Measurements from ENCODE around the gene DLAT.
A peak's percentile ranks its signal among the peaks of the same experiment; 100 is the strongest.
"Not testable (repeated sequence)": the region's sequence is repeated elsewhere in the genome, so short reads cannot be mapped to it uniquely, and the experiment has no call there.

DLAT gene

DNA sequence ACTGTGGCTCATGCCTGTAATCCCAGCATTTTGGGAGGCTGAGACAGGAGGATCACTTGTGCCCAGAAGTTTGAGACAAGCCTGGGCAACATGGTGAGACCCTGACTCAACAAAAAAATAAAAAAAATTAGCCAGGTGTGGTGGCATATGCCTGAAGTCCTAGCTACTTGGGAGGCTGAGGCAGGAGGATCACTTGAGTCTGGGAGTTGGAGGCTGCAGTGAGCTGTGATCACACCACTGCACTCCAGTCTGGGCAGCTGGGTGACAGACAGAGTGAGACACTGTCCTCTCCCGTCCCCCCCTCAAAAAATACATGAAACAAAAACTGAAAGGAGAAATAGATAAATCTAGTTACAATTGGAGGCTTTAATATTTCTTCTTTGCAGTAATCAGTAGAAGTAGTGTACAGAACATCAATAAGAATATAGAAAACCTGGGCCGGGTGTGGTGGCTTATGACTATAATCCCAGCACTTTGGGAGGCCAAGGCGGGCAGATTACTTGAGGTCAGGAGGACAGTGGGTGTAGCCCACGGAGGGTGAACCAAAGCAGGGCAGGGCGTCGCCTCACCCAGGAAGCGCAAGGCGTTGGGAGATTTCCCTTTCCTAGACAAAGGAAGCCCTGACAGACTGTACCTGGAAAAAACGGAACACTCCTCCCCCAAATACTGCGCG lies 19.6 kb upstream of the DLAT start:
- DNase-seq (ENCODE audit: low read depth) = no peak

DNA sequence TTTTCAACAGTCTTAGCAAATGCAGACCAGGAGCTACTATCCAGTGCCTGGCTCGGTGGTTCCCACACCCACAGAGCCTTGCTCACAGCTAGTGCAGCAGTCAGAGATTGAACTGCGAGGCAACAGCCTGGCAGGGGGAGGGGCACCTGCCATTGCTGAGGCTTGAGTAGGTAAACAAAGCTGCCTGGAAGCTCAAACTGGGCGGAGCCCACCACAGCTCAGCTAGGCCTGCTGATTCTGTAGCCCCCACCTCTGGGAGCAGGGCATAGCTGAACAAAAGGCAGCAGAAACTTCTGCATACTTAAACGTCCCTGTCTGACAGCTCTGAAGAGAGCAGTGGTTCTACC lies 19.1 kb upstream of the DLAT start:
- DNase-seq (ENCODE audit: low read depth) = not testable (repeated sequence)

DNA sequence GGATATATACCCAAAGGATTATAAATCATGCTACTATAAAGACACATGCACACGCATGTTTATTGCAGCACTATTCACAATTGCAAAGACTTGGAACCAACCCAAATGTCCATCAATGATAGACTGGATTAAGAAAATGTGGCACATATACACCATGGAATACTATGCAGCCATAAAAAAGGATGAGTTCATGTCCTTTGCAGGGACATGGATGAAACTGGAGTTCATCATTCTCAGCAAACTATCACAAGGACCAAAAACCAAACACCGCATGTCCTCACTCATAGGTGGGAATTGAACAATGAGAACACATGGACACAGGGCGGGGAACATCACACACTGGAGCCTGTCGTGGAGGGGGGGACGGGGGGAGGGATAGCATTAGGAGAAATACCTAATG lies 13.8 kb upstream of the DLAT start:
- not testable (repeated sequence) for DNase-seq (ENCODE audit: low read depth)

DNA sequence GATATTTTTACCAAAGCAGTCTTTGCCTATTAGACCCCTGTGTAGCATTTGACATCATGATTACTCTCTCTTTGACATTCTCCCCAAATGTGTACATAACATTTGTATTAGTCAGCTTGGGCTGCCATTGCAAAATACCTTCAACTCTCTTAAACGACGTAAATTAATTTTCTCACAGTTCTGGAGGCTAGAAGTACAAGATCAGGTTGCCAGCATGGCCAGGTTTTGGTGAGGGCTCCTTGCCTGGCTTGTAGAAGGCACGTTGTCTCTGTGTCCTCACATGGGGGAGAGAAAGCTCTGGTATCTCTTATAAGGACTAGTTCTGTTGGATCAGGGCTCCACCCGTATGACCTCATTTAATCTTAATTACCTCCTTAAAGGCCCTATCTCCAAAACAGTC lies 12.3 kb upstream of the DLAT start:
- peak; percentile 48 for DNase-seq (ENCODE audit: low read depth)

- DNase-seq (ENCODE audit: low read depth) = no peak
These were observed 11.6 kb upstream of the DLAT start for GRCh38 chr11:112013497-112014164.

GRCh38 chr11:112016088-112016764 lies 9.0 kb upstream of the DLAT start:
- peak; percentile 73 for DNase-seq (ENCODE audit: low read depth)

DNA sequence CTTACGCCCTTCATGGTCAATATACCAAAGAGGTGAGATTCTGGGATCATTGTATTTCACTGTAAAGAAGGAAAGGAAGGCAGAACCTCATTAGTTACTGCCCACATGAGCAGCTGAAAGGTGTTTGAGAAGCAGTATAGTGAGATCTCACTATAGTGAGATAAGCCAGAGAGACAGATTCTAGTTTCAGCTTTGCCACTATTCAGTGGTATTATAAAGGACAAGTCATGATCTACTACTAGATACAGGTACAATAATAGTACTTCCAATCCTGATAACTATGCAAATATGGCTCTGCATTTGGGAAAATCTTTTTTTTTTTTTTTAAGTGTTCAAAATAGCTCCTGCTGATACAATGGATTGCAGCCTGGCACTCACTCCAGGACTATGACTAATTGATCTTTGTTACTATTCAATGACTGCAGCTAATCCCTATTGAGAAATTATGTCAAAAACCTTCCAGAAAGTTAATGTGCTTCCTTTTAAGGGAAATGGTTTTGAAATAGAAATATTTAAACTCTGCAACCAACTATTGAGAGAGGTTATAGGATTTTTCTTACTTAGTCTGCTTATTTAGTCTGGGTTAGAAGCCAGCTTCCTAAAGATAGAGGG lies 8.3 kb upstream of the DLAT start:
- DNase-seq (ENCODE audit: low read depth) = peak; percentile 82

GRCh38 chr11:112017538-112017937 lies 7.7 kb upstream of the DLAT start:
- DNase-seq (ENCODE audit: low read depth) = peak; percentile 12

DNA sequence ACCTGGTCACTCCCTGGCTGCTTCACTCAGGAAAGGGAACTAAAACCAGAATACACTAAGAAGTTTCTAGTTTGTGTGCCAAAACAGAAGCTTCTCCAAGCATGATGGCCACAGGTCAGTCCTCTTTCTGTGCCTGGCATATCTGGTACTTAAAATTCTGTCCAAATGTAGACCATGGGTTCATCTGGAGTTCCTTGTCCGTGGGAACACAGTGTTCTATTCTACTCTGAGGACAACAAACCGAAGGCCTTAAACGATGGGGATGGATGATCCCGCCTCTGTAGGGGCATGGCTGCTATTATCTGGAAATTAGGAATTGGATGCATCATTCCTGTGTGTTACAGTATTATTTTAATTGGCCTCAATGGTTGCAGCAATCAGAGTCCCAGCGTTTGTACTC lies 6.1 kb upstream of the DLAT start:
- DNase-seq (ENCODE audit: low read depth) = no peak

DNA sequence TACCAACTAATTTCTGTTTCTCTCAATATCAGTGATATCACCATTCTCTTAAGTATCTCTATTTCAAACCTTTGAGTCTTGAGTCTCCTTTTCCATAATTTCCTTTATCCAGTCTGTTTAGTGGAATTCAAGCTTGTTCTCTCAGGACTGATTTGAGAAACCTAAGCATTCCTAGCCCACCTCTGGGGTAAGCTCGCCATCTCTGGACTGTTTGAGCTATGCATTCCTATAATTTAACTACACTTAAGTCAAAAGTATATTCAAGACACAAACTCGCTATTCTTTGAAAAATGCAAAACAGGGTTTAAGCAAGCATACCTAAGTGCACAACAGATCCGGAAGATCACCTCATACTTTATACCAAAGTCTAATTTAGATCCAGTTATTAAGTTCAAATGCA lies 2.1 kb upstream of the DLAT start:
- no peak for DNase-seq (ENCODE audit: low read depth)

GRCh38 chr11:112024178-112024772 lies 933 bp upstream of the DLAT start:
- DNase-seq (ENCODE audit: low read depth) = no peak

GRCh38 chr11:112025707-112026106 lies 499 bp downstream of the DLAT start:
- peak; percentile 12 for DNase-seq (ENCODE audit: low read depth)

- DNase-seq (ENCODE audit: low read depth) = not testable (repeated sequence)
These were observed 1.7 kb downstream of the DLAT start for GRCh38 chr11:112026784-112027410.

GRCh38 chr11:112029460-112029859 lies 4.3 kb downstream of the DLAT start:
- DNase-seq (ENCODE audit: low read depth) = no peak

DNA sequence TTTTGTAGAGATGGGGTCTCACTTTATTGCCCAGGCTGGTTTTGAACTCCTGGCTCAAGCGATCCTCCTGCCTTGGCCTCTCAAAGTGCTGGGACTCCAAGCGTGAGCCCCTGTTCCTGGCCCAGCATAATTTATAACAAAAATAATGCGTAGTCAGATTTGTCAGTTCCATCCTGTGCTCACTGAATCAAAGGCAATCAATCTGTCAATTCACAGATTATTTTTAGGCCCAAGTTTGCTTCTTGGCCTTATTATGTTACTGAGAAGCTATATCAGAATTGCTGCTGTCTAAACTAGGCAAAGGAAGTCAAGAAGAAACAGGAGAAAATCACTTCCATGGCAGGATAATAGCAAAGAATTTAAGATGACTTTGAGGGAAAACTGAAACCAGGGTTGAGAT lies 8.7 kb downstream of the DLAT start:
- no peak for DNase-seq (ENCODE audit: low read depth)

GRCh38 chr11:112037527-112037926 lies 12.3 kb downstream of the DLAT start:
- DNase-seq (ENCODE audit: low read depth) = no peak

DNA sequence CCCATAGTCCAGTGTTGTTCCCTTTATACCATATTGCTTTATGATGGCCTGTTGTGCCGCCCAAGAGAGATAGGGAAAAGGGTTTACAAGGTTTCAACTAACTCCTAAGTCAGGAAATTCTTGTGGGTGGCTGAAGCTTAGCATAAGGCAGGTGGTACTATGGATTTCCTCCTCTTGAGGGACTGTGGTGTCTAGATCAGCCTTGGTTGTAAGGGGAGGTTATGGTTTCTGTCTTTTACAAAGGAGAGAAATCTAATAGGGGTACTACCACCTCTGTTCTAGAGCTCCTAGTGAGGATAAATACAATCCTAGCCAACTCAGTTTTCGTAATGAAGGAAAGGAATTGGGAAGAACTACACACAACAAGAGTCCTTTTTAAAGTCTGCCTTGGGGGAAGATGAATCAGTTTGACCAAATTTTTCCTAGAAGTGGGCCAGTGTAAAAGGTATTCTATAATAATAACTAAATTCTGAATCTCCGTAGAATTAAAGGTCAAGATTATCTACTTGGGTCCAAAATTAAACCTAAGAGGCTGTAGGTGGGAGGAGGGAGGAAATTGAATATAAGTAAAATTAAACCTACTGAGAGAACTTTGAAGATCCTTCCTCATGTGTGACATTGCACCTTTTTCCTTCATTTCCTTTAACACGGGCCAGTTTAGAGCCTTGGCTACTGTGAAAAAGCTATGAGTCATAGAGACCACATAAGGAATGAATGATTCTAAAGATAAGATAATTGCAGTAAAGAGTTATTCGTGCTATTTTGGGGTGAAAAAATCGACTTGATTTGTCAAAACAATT lies 17.2 kb downstream of the DLAT start:
- no peak for DNase-seq (ENCODE audit: low read depth)

DNA sequence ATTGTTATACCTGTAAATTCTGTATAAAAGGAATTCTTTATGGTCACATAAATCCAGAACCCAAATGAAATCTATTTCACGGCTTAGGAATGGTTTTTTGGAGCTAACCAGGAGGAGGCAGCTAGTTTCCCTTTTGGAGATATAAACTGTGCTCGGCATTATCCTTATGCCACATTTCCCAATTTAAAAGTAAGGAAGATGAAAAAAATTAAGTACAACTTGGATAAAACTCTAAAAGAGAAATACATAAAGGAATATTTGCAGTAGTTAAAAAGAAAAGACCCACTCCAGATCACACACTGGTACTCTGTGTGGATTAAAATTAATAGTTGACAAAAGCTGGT lies 17.7 kb downstream of the DLAT start:
- DNase-seq (ENCODE audit: low read depth) = no peak

GRCh38 chr11:112044961-112045360 lies 19.8 kb downstream of the DLAT start:
- DNase-seq (ENCODE audit: low read depth) = no peak

- not testable (repeated sequence) for DNase-seq (ENCODE audit: low read depth)
These were observed 21.4 kb downstream of the DLAT start for GRCh38 chr11:112046647-112047046.

- DNase-seq (ENCODE audit: low read depth) = not testable (repeated sequence)
These were observed 23.0 kb downstream of the DLAT start for GRCh38 chr11:112048256-112048655.

All from fibroblast of gingiva (primary cell).